ENCODE data around the gene LSS. TPM values are rescaled to one million over a fixed set of nuclear protein-coding genes. Genes with fewer than 3 reads are reported as not detected.
"Not testable (repeated sequence)": the region's sequence is repeated elsewhere in the genome, so short reads cannot be mapped to it uniquely, and the experiment has no call there.

LSS gene
- total RNA-seq, 2 experiments from 2014 or later, result 9.6 to 12.6 TPM

- peaks cover 6% of the 10 kb centered on the region for H3K4me1 Mint-ChIP-seq (ENCODE audit: low read depth)
- H3K27me3 Mint-ChIP-seq (ENCODE audit: low read depth), result no peaks in the 10 kb centered on the region
- no peak overlapping the region for H3K27ac Mint-ChIP-seq
- H3K9me3 Mint-ChIP-seq, result peaks cover 23% of the 10 kb centered on the region
- intact Hi-C loops (cut with micrococcal nuclease), result no loop called here
- peaks cover 2% of the 10 kb centered on the region for H3K36me3 Mint-ChIP-seq (ENCODE audit: low read depth)
- no peak for DNase-seq
- CTCF ChIA-PET, result no interaction called here
- no peak overlapping the region for H3K4me3 Mint-ChIP-seq
Observed at GRCh38 chr21:46172863-46173528, 55.6 kb downstream of the LSS start.

GRCh38 chr21:46171996-46172862 lies 56.3 kb downstream of the LSS start:
- Mint-ChIP-seq H3K4me1 (ENCODE audit: low read depth) (peaks cover 6% of the 10 kb centered on the region), H3K4me3 (no peak overlapping the region), H3K9me3 (peaks cover 23% of the 10 kb centered on the region), H3K36me3 (ENCODE audit: low read depth) (peaks cover 2% of the 10 kb centered on the region), H3K27me3 (ENCODE audit: low read depth) (no peaks in the 10 kb centered on the region), H3K27ac (no peak overlapping the region)
- intact Hi-C loops (cut with micrococcal nuclease), result no loop called here
- CTCF ChIA-PET, result no interaction called here
- DNase-seq, result no peak

DNA sequence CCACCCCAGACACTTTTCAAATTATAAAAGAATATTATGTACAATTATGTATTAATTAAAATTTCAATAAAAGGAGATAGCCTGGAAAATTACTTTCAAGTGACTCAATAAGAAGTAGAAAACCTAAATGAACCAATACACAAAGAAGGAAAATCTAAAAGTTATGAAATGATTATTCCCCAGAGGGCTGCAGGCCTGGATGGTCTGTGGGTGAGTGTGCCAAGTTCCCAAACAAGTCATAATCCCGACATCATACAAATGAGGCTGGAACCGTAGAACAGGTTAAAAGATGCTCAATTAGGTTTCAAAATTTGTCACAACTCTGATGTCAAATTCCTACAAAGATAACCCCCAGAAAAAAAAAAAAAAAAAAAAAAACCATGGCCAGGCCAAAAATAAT lies 57.0 kb downstream of the LSS start:
- Mint-ChIP-seq H3K9me3 (peaks cover 20% of the 10 kb centered on the region), H3K4me3 (no peak overlapping the region), H3K27ac (no peak overlapping the region), H3K27me3 (ENCODE audit: low read depth) (no peaks in the 10 kb centered on the region), H3K36me3 (ENCODE audit: low read depth) (peaks cover 2% of the 10 kb centered on the region), H3K4me1 (ENCODE audit: low read depth) (peaks cover 6% of the 10 kb centered on the region)
- CTCF ChIA-PET, result no interaction called here
- DNase-seq, result no peak
- intact Hi-C loops (cut with micrococcal nuclease), result no loop called here

DNA sequence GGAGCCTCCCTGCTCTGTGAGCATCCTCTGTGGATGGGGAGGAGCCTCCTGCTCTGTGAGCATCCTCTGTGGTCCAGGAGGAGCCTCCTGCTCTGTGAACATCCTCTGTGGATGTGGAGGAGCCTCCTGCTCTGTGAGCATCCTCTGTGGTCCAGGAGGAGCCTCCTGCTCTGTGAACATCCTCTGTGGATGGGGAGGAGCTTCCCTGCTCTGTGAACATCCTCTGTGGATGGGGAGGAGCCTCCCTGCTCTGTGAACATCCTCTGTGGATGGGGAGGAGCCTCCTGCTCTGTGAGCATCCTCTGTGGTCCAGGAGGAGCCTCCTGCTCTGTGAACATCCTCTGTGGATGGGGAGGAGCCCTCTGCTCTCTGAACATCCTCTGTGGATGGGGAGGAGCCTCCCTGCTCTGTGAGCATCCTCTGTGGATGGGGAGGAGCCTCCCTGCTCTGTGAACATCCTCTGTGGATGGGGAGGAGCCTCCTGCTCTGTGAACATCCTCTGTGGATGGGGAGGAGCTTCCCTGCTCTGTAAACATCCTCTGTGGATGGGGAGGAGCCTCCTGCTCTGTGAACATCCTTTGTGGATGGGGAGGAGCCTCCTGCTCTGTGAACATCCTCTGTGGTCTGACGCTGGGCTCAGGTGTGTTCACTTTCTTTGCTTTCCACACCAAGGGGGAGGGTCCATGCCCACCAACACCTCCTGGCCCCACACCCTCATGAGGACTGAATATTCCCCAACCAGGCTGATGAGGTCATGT lies 58.0 kb downstream of the LSS start:
- CTCF ChIA-PET; DNase-seq; H3K4me1 Mint-ChIP-seq (ENCODE audit: low read depth); H3K27me3 Mint-ChIP-seq (ENCODE audit: low read depth); H3K36me3 Mint-ChIP-seq (ENCODE audit: low read depth); intact Hi-C loops (cut with micrococcal nuclease); H3K4me3 Mint-ChIP-seq: not testable (repeated sequence)
- peaks cover 14% of the 10 kb centered on the region for H3K9me3 Mint-ChIP-seq
- peak overlapping the region; percentile 57 for H3K27ac Mint-ChIP-seq

DNA sequence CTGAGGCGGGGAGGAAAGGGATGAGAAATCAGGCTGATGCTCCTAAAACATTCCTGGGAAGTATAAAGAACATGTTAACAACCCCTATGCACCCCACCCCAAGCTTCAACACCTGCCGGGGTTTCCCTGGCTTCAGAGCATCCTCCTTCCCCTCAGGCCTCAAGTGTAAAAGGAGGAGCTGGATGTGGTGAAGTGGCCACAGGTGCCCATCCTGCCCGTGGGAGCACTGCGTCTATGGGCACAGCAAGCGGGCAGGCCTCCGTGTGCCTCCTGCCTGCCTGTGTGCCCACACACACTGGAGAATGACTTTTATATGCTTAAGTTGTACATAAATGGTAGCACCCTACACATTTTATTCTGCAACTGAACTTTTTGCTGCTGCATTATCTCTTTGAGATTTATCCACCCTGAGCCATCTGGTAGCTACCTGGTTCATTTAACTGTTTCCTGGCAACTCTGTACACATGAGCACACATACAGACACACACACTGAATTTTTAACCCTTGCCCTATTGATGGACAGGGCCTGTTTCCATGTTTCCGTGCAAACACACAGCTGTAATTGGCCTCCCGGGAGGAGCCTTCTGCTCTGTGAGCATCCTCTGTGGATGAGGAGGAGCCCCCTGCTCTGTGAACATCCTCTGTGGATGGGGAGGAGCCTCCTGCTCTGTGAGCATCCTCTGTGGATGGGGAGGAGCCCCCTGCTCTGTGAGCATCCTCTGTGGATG lies 59.8 kb downstream of the LSS start:
- Mint-ChIP-seq H3K9me3 (peaks cover 2% of the 10 kb centered on the region), H3K27ac (no peak overlapping the region), H3K36me3 (ENCODE audit: low read depth) (no peaks in the 10 kb centered on the region), H3K4me3 (no peak overlapping the region), H3K27me3 (ENCODE audit: low read depth) (no peaks in the 10 kb centered on the region), H3K4me1 (ENCODE audit: low read depth) (peaks cover 6% of the 10 kb centered on the region)
- intact Hi-C loops (cut with micrococcal nuclease), result no loop called here
- CTCF ChIA-PET, result interaction anchor here (0.9 to 1.1 kb wide), 2 partner anchors 25 to 77 kb away, joined by 3 read pairs; no protein-coding TSS in a partner anchor
- no peak for DNase-seq

DNA sequence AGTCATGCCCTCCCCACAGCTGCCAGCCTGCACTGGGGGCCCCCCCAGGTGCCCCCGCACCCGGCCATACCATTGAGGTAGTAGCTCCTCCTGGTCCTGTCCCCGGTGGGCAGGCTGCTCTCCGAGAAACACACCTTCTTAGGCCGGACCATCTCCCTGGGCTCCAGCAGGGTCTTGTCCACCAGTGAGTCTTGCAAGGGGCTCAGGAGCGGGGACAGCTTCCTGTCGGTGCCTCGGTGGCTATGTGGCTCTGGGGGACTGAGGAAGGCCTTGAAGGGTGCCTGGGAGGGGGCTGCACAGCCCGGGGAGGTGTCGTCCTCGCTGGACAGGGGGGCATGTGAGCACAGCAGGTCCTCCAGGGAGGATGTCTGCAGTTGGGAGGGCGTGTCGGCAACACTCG lies 60.3 kb downstream of the LSS start:
- no peaks in the 10 kb centered on the region for H3K36me3 Mint-ChIP-seq (ENCODE audit: low read depth)
- CTCF ChIA-PET, result interaction anchor here (0.9 to 1.1 kb wide), 2 partner anchors 25 to 77 kb away, joined by 3 read pairs; no protein-coding TSS in a partner anchor
- no peaks in the 10 kb centered on the region for H3K9me3 Mint-ChIP-seq
- intact Hi-C loops (cut with micrococcal nuclease), result no loop called here
- H3K27ac Mint-ChIP-seq, result no peak overlapping the region
- H3K27me3 Mint-ChIP-seq (ENCODE audit: low read depth), result no peaks in the 10 kb centered on the region
- H3K4me1 Mint-ChIP-seq (ENCODE audit: low read depth), result peaks cover 6% of the 10 kb centered on the region
- no peak for DNase-seq
- H3K4me3 Mint-ChIP-seq, result no peak overlapping the region

- CTCF ChIA-PET, result no interaction called here
Observed at GRCh38 chr21:46165098-46165497, 63.5 kb downstream of the LSS start.

GRCh38 chr21:46163380-46163779 lies 65.2 kb downstream of the LSS start:
- H3K9me3 Mint-ChIP-seq, result no peaks in the 10 kb centered on the region
- H3K27me3 Mint-ChIP-seq (ENCODE audit: low read depth), result no peaks in the 10 kb centered on the region
- no peak for DNase-seq
- intact Hi-C loops (cut with micrococcal nuclease), result no loop called here
- no peak overlapping the region for H3K27ac Mint-ChIP-seq
- no peaks in the 10 kb centered on the region for H3K4me1 Mint-ChIP-seq (ENCODE audit: low read depth)
- CTCF ChIA-PET, result no interaction called here
- no peak overlapping the region for H3K4me3 Mint-ChIP-seq
- no peaks in the 10 kb centered on the region for H3K36me3 Mint-ChIP-seq (ENCODE audit: low read depth)

More at GRCh38 chr21:46165098-46165497, 63.5 kb downstream of the LSS start:
- H3K9me3 Mint-ChIP-seq, result no peaks in the 10 kb centered on the region
- no peaks in the 10 kb centered on the region for H3K27me3 Mint-ChIP-seq (ENCODE audit: low read depth)
- H3K36me3 Mint-ChIP-seq (ENCODE audit: low read depth), result no peaks in the 10 kb centered on the region
- intact Hi-C loops (cut with micrococcal nuclease), result no loop called here
- no peak overlapping the region for H3K27ac Mint-ChIP-seq
- H3K4me1 Mint-ChIP-seq (ENCODE audit: low read depth), result no peaks in the 10 kb centered on the region
- H3K4me3 Mint-ChIP-seq, result no peak overlapping the region
- DNase-seq, result no peak

DNA sequence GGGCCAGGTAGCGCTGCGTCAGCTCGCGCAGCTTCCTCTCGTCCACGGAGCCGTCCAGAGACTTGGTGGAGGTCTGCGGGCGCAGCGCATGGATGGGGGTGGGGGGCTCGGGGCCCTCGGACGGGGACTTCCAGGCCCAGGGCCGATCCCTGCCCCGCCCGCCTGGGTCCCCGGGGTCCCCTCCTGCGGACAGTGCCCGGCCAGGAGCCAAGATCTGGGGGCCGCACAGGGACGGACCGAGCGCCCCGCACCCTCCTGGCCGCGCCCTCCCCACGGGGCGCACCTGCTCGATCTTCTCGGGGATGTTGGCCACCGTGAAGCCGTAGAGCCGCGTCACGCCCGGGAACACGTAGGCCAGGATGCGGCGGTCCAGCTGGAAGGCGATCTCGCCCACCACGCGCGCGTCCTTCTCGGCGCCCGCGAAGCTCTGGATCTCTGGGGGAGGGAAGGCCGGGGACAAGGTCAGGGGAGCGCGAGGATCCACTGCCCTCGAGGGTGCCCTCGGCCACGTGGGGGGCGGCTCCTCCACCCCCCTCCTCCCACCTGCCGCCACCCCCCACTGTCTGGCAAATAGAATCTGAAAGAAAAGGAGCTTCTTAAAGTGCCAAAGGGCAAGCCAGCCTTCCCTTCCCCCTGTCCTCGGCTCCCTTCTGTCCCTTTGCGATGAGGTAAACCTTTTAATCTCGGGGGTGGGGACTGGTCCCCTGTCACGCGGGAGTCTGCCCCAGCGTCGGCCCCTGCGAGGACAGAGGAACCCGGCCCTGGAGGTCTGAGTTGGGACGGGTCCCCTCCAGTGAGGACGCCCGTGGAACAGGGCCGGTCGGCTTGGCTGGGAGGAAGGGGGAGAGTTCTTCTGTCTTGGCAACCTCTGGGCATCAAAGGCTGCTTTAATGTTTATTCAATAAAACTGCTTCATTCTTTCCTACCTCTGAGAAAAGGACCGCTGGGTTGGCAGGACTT lies 66.7 kb downstream of the LSS start:
- Mint-ChIP-seq H3K9me3 (no peaks in the 10 kb centered on the region), H3K27ac (no peak overlapping the region), H3K4me1 (ENCODE audit: low read depth) (no peaks in the 10 kb centered on the region), H3K27me3 (ENCODE audit: low read depth) (no peaks in the 10 kb centered on the region), H3K4me3 (no peak overlapping the region), H3K36me3 (ENCODE audit: low read depth) (no peaks in the 10 kb centered on the region)
- CTCF ChIA-PET, result no interaction called here
- intact Hi-C loops (cut with micrococcal nuclease), result no loop called here
- DNase-seq, result no peak

GRCh38 chr21:46160907-46161632 lies 67.5 kb downstream of the LSS start:
- H3K9me3 Mint-ChIP-seq, result no peaks in the 10 kb centered on the region
- intact Hi-C loops (cut with micrococcal nuclease), result no loop called here
- no peaks in the 10 kb centered on the region for H3K27me3 Mint-ChIP-seq (ENCODE audit: low read depth)
- no peaks in the 10 kb centered on the region for H3K36me3 Mint-ChIP-seq (ENCODE audit: low read depth)
- no peak overlapping the region for H3K27ac Mint-ChIP-seq
- CTCF ChIA-PET, result no interaction called here
- no peaks in the 10 kb centered on the region for H3K4me1 Mint-ChIP-seq (ENCODE audit: low read depth)
- no peak for DNase-seq
- peak overlapping the region; percentile 41 for H3K4me3 Mint-ChIP-seq

- intact Hi-C loops (cut with micrococcal nuclease), result no loop called here
- CTCF ChIA-PET, result no interaction called here
- no peaks in the 10 kb centered on the region for H3K36me3 Mint-ChIP-seq (ENCODE audit: low read depth)
- no peaks in the 10 kb centered on the region for H3K4me1 Mint-ChIP-seq (ENCODE audit: low read depth)
- H3K27me3 Mint-ChIP-seq (ENCODE audit: low read depth), result no peaks in the 10 kb centered on the region
- H3K4me3 Mint-ChIP-seq, result no peak overlapping the region
- no peaks in the 10 kb centered on the region for H3K9me3 Mint-ChIP-seq
- H3K27ac Mint-ChIP-seq, result no peak overlapping the region
- DNase-seq, result no peak
Observed at GRCh38 chr21:46160657-46160906, 68.0 kb downstream of the LSS start.

Data from activated naive CD4-positive, alpha-beta T cell treated with anti-CD3 and anti-CD28 coated beads for 36 hours (primary cell).